ENCODE results near the gene CCL22.

CCL22 gene

GRCh38 chr16:57316390-57317017 is 42.1 kb upstream of the CCL22 start:
- Histone ChIP-seq H3K9me3 (ENCODE audit: severe bottlenecking) (no peaks in the 10 kb centered on the region), H3K27ac (ENCODE audit: poor library complexity, severe bottlenecking) (peak overlapping the region; percentile 43), H3K36me3 (ENCODE audit: low read depth) (no peaks in the 10 kb centered on the region), H3K4me3 (ENCODE audit: severe bottlenecking) (no peak overlapping the region), H3K27me3 (ENCODE audit: insufficient read depth, poor library complexity, severe bottlenecking) (no peaks in the 10 kb centered on the region), H3K4me1 (ENCODE audit: insufficient read depth, poor library complexity, severe bottlenecking) (peaks cover 36% of the 10 kb centered on the region)
- DNase-seq (ENCODE audit: low spot score) (no peak), ATAC-seq (ENCODE audit: low read depth) (peak; percentile 84)
- TF ChIP-seq CTCF (IDR thresholded peaks at IDR 0.05; ENCODE audit: poor library complexity, severe bottlenecking) = no peak

GRCh38 chr16:57318240-57318970 is 40.2 kb upstream of the CCL22 start:
- Histone ChIP-seq H3K9me3 (ENCODE audit: severe bottlenecking) (no peaks in the 10 kb centered on the region), H3K27me3 (ENCODE audit: insufficient read depth, poor library complexity, severe bottlenecking) (no peaks in the 10 kb centered on the region), H3K27ac (ENCODE audit: poor library complexity, severe bottlenecking) (no peak overlapping the region), H3K4me1 (ENCODE audit: insufficient read depth, poor library complexity, severe bottlenecking) (peaks cover 36% of the 10 kb centered on the region), H3K36me3 (ENCODE audit: low read depth) (no peaks in the 10 kb centered on the region), H3K4me3 (ENCODE audit: severe bottlenecking) (no peak overlapping the region)
- ATAC-seq (ENCODE audit: low read depth) = no peak
- TF ChIP-seq CTCF (IDR thresholded peaks at IDR 0.05; ENCODE audit: poor library complexity, severe bottlenecking) = no peak
- DNase-seq (ENCODE audit: low spot score) = no peak

- Histone ChIP-seq H3K27ac (ENCODE audit: poor library complexity, severe bottlenecking) (no peak overlapping the region), H3K36me3 (ENCODE audit: low read depth) (no peaks in the 10 kb centered on the region), H3K9me3 (ENCODE audit: severe bottlenecking) (no peaks in the 10 kb centered on the region), H3K4me1 (ENCODE audit: insufficient read depth, poor library complexity, severe bottlenecking) (peaks cover 29% of the 10 kb centered on the region), H3K27me3 (ENCODE audit: insufficient read depth, poor library complexity, severe bottlenecking) (no peaks in the 10 kb centered on the region), H3K4me3 (ENCODE audit: severe bottlenecking) (no peak overlapping the region)
- TF ChIP-seq CTCF (IDR thresholded peaks at IDR 0.05; ENCODE audit: poor library complexity, severe bottlenecking) = no peak
- DNase-seq (ENCODE audit: low spot score) = no peak
- ATAC-seq (ENCODE audit: low read depth) = no peak
Observed at GRCh38 chr16:57319646-57320045, 38.9 kb upstream of the CCL22 start.

GRCh38 chr16:57324749-57325148 is 33.8 kb upstream of the CCL22 start:
- H3K27ac ChIP-seq (ENCODE audit: poor library complexity, severe bottlenecking) = no peak overlapping the region
- H3K9me3 ChIP-seq (ENCODE audit: severe bottlenecking) = no peaks in the 10 kb centered on the region
- no peak for TF ChIP-seq CTCF (IDR thresholded peaks at IDR 0.05; ENCODE audit: poor library complexity, severe bottlenecking)
- no peak for DNase-seq (ENCODE audit: low spot score)
- H3K4me3 ChIP-seq (ENCODE audit: severe bottlenecking) = no peak overlapping the region
- H3K36me3 ChIP-seq (ENCODE audit: low read depth) = no peaks in the 10 kb centered on the region
- ATAC-seq (ENCODE audit: low read depth) = no peak
- no peaks in the 10 kb centered on the region for H3K4me1 ChIP-seq (ENCODE audit: insufficient read depth, poor library complexity, severe bottlenecking)
- no peaks in the 10 kb centered on the region for H3K27me3 ChIP-seq (ENCODE audit: insufficient read depth, poor library complexity, severe bottlenecking)

- no peak for DNase-seq (ENCODE audit: low spot score)
Observed at GRCh38 chr16:57325458-57325857, 33.1 kb upstream of the CCL22 start.

More at GRCh38 chr16:57325458-57325857, 33.1 kb upstream of the CCL22 start:
- H3K27me3 ChIP-seq (ENCODE audit: insufficient read depth, poor library complexity, severe bottlenecking) = no peaks in the 10 kb centered on the region
- ATAC-seq (ENCODE audit: low read depth) = peak; percentile 36; the same call in 1 of the 3 replicates
- no peaks in the 10 kb centered on the region for H3K9me3 ChIP-seq (ENCODE audit: severe bottlenecking)
- TF ChIP-seq CTCF (IDR thresholded peaks at IDR 0.05; ENCODE audit: poor library complexity, severe bottlenecking) = no peak
- no peak overlapping the region for H3K27ac ChIP-seq (ENCODE audit: poor library complexity, severe bottlenecking)
- no peak overlapping the region for H3K4me3 ChIP-seq (ENCODE audit: severe bottlenecking)
- H3K36me3 ChIP-seq (ENCODE audit: low read depth) = no peaks in the 10 kb centered on the region
- no peaks in the 10 kb centered on the region for H3K4me1 ChIP-seq (ENCODE audit: insufficient read depth, poor library complexity, severe bottlenecking)

Data from RWPE2 (cell line).